HCT116 (cell line): ENCODE data around the gene FRMPD1. TPM values are rescaled to one million over a fixed set of nuclear protein-coding genes. Genes with fewer than 3 reads are reported as not detected.

Experiments used
- ATAC-seq: fragments of 200-7000 bp; cut with Tn5 transposase; 2 replicates; pipeline ENCODE4 v1.9.1; 2020; ENCODE audit warnings: mild to moderate bottlenecking, moderate library complexity
- BruUV-seq: library from RNA; stranded (reverse); fragments of 400-500 nt; replicated peaks from 2 replicates; lab custom pipeline; 2021; lab: Mats Ljungman, UMichigan
- CTCF ChIA-PET: fragments of 300-600 bp; sonication (Branson Sonifier 250); formaldehyde crosslinking; loops from one replicate; lab custom pipeline; 2021; ENCODE audit warnings: antibody characterized with exemption; lab: Charles Lee
- POLR2A ChIA-PET: fragments of 300-600, 350-600 bp; sonication (Branson Sonifier 250); formaldehyde crosslinking; loops from one replicate; lab custom pipeline; 2021; ENCODE audit warnings: antibody characterized with exemption; lab: Charles Lee
- RAD21 ChIA-PET, 2 experiments: fragments of 300-600 bp; sonication (Branson Sonifier 250); formaldehyde crosslinking; loops; one replicate each; lab custom pipeline; 2023; ENCODE audit warnings: low total read pairs in 2 of 2; ENCODE audit not compliant: uncharacterized antibody in 2 of 2, unreplicated experiment in 2 of 2, low non-redundant PET in 1 of 2; lab: Charles Lee
- DNase-seq: peaks from one replicate; pipeline ENCODE4 v3.0.0-alpha.2; 2010; ENCODE audit warnings: low read depth, low spot score
- H2AFZ ChIP-seq: fragments of 200-600 bp; shearing (Covaris generic), sonication (generic); 2 replicates; pipeline ENCODE4 v1.6.1; 2017; ENCODE audit warnings: low read depth, mixed run types, mixed read lengths, antibody characterized with exemption, low read length; ENCODE audit not compliant: poor library complexity, severe bottlenecking
- H3K27ac ChIP-seq: 2 replicates; pipeline ENCODE4 v1.5.1; 2012; ENCODE audit warnings: low read depth, low read length
- H3K27me3 ChIP-seq: fragments of 200-600 bp; sonication (generic); 2 replicates; pipeline ENCODE4 v1.6.1; 2016; ENCODE audit warnings: mixed run types, low read length, mixed read lengths; ENCODE audit not compliant: insufficient read depth
- H3K36me3 ChIP-seq, 2 experiments: fragments of 200-500 bp in 1 of 2; fragments of 200-600 bp in 1 of 2; sonication (Bioruptor generic) in 1 of 2; sonication (generic) in 1 of 2; 2 replicates each; pipeline versions ENCODE4 v1.5.1 to v1.6.1; 2014 to 2016; ENCODE audit warnings: low read length in 2 of 2, inconsistent platforms in 1 of 2, mixed read lengths in 1 of 2, mixed run types in 1 of 2; ENCODE audit not compliant: insufficient read depth in 2 of 2, control insufficient read depth in 1 of 2
- H3K4me1 ChIP-seq, 2 experiments: fragments of 200-600 bp in 1 of 2; sonication (generic) in 1 of 2; 2 replicates each; pipeline versions ENCODE4 v1.5.1 to v1.6.1; 2012 to 2017; ENCODE audit warnings: low read length in 2 of 2, inconsistent platforms in 1 of 2, mild to moderate bottlenecking in 1 of 2, mixed read lengths in 1 of 2, mixed run types in 1 of 2, moderate library complexity in 1 of 2; ENCODE audit not compliant: insufficient read depth in 2 of 2, control insufficient read depth in 1 of 2
- H3K4me2 ChIP-seq: fragments of 200-600 bp; sonication (generic); 2 replicates; pipeline ENCODE4 v1.6.1; 2017; ENCODE audit warnings: mixed run types, low read length, mixed read lengths
- H3K4me3 ChIP-seq, 2 experiments: fragments of 200-600 bp in 1 of 2; sonication (generic) in 1 of 2; replicated peaks in 1 of 2; 2 replicates each; pipeline ENCODE4 v1.5.1; 2011 to 2016; ENCODE audit warnings: low read length in 2 of 2, control low read depth in 1 of 2, low read depth in 1 of 2, mild to moderate bottlenecking in 1 of 2, mixed read lengths in 1 of 2, mixed run types in 1 of 2
- H3K79me2 ChIP-seq: fragments of 200-600 bp; sonication (generic); 2 replicates; pipeline ENCODE4 v1.6.1; 2017; ENCODE audit warnings: mild to moderate bottlenecking, mixed run types, low read length, moderate library complexity, mixed read lengths; ENCODE audit not compliant: insufficient read depth
- H3K9ac ChIP-seq: fragments of 200-600 bp; sonication (generic); 2 replicates; pipeline ENCODE4 v1.6.1; 2016; ENCODE audit warnings: low read length, mixed read lengths
- H3K9me2 ChIP-seq: fragments of 200-600 bp; sonication (generic), shearing (Covaris generic); 2 replicates; pipeline ENCODE4 v1.6.1; 2017; ENCODE audit warnings: mixed run types, mild to moderate bottlenecking, moderate library complexity; ENCODE audit not compliant: insufficient read depth
- H3K9me3 ChIP-seq, 2 experiments: fragments of 200-500 bp in 1 of 2; fragments of 200-600 bp in 1 of 2; sonication (Bioruptor generic) in 1 of 2; sonication (generic) in 1 of 2; 2 replicates each; pipeline ENCODE4 v1.6.1; 2014 to 2017; ENCODE audit warnings: low read length in 2 of 2, mixed read lengths in 2 of 2, inconsistent platforms in 1 of 2, low read depth in 1 of 2, mild to moderate bottlenecking in 1 of 2, mixed run types in 1 of 2, moderate library complexity in 1 of 2; ENCODE audit not compliant: control insufficient read depth in 1 of 2, insufficient read depth in 1 of 2
- H4K20me1 ChIP-seq: fragments of 200-600 bp; sonication (generic), shearing (Covaris generic); 2 replicates; pipeline ENCODE4 v1.6.1; 2017; ENCODE audit warnings: mixed run types, mild to moderate bottlenecking, moderate library complexity; ENCODE audit not compliant: insufficient read depth
- JUND ChIP-seq: IDR thresholded peaks from 2 replicates; pipeline ENCODE4 v1.6.1; 2012
- POLR2AphosphoS5 ChIP-seq: IDR thresholded peaks from 2 replicates; pipeline ENCODE4 v1.6.1; 2011; ENCODE audit warnings: mild to moderate bottlenecking, low read depth, low read length, moderate library complexity
- SP1 ChIP-seq: IDR thresholded peaks from 2 replicates; pipeline ENCODE4 v1.6.1; 2012; ENCODE audit warnings: low read depth
- SRF ChIP-seq: IDR thresholded peaks from 2 replicates; pipeline ENCODE4 v1.6.1; 2012; ENCODE audit warnings: low read depth
- YY1 ChIP-seq: IDR thresholded peaks from 2 replicates; pipeline ENCODE4 v1.6.1; 2011; ENCODE audit warnings: low read length, low read depth, moderate library complexity, mild to moderate bottlenecking; ENCODE audit not compliant: insufficient replicate concordance; ENCODE audit errors: extremely low read depth
- ZFX ChIP-seq: fragments of 450-650 bp; IDR thresholded peaks from 2 replicates; pipeline ENCODE4 v1.6.1; 2017
- ZNF274 ChIP-seq: fragments of 200-500 bp; sonication (Bioruptor generic); IDR thresholded peaks from 2 replicates; pipeline ENCODE4 v1.6.1; 2014; ENCODE audit warnings: mild to moderate bottlenecking, low read depth, low read length, inconsistent platforms
- intact Hi-C: fragments of 100-400 bp; cut with micrococcal nuclease; formaldehyde crosslinking; loops from 2 replicates; pipeline ENCODE4 v1.10.0; 2022
- total RNA-seq: library from RNA; stranded (reverse); gene quantifications from one replicate; pipeline ENCODE4 v1.2.1, GENCODE V29; 2021; ENCODE audit not compliant: unreplicated experiment
- TF ChIP-seq, protein P1 (sequence below): IDR thresholded peaks from 2 replicates; pipeline ENCODE4 v1.6.1; 2012; ENCODE audit warnings: low read depth

The FRMPD1 gene
- total RNA-seq, 1 experiment from 2014 or later, result 0.52 TPM

DNA sequence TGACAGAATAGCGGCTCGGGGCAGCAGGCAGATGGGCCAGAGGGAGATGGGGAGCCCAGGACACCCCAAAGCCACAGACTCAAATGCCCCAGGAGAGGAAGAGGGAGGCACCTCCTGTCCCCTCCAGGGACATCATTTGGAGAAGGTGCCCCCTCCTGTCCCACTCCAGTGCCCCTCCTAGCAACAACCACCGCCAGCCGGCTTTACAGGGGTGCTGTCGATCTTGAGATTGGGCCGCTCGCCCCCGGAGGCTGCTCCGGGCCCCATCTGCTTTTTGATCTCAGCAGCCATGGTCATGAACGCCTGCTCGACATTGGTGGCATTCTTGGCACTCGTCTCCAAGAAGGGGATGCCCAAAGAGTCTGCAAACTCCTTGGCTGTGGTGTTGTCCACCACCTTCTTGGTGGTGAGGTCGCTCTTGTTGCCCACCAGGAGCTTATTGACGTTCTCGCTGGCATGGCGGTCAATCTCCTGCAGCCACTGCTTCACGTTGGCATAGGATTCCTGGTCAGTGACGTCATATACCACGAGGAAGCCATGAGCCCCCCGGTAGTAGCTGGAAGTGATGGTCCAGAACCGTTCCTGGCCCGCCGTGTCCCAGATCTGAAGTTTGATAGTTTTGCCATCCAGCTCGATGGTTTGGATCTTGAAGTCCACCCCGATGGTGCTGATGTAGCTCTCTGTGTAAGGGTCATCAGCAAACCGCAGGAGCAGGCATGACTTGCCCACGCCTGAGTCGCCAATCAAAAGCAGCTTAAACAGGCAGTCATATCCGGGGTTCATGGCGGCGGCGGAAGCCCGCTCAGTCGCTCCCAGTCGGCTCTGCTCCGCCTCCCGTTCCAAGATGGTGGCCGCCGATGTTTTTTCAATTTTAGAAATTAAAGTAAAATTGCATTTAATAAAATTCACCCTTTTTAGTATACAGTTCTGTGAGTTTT, 14.0 kb upstream of the FRMPD1 start:
- POLR2A ChIA-PET, result no interaction called here

More for the DNA sequence above, 14.0 kb upstream of the FRMPD1 start:
- ATAC-seq (no peak), DNase-seq (no peak)
- CTCF ChIA-PET, result no interaction called here
- Histone ChIP-seq H2AFZ (no peak overlapping the region), H3K27me3 (0 out of 2 replicates have a peak, but pooled peaks cover 3% of the 10 kb centered on the region), H3K9ac (no peak overlapping the region), H3K79me2 (no peaks in the 10 kb centered on the region), H4K20me1 (no peaks in the 10 kb centered on the region), H3K27ac (no peak overlapping the region), H3K36me3 (no peaks in the 10 kb centered on the region), H3K4me1 (no peaks in the 10 kb centered on the region), H3K9me2 (no peaks in the 10 kb centered on the region), H3K4me2 (no peak overlapping the region), H3K4me3 (no peak overlapping the region), H3K9me3 (no peaks in the 10 kb centered on the region)
- intact Hi-C loops, result no loop called here
- TF ChIP-seq YY1 (no peak), ZFX (no peak), SRF (no peak), POLR2AphosphoS5 (no peak), ZNF274 (no peak), SP1 (no peak), JUND (no peak)
- TF ChIP-seq, protein P1, sequence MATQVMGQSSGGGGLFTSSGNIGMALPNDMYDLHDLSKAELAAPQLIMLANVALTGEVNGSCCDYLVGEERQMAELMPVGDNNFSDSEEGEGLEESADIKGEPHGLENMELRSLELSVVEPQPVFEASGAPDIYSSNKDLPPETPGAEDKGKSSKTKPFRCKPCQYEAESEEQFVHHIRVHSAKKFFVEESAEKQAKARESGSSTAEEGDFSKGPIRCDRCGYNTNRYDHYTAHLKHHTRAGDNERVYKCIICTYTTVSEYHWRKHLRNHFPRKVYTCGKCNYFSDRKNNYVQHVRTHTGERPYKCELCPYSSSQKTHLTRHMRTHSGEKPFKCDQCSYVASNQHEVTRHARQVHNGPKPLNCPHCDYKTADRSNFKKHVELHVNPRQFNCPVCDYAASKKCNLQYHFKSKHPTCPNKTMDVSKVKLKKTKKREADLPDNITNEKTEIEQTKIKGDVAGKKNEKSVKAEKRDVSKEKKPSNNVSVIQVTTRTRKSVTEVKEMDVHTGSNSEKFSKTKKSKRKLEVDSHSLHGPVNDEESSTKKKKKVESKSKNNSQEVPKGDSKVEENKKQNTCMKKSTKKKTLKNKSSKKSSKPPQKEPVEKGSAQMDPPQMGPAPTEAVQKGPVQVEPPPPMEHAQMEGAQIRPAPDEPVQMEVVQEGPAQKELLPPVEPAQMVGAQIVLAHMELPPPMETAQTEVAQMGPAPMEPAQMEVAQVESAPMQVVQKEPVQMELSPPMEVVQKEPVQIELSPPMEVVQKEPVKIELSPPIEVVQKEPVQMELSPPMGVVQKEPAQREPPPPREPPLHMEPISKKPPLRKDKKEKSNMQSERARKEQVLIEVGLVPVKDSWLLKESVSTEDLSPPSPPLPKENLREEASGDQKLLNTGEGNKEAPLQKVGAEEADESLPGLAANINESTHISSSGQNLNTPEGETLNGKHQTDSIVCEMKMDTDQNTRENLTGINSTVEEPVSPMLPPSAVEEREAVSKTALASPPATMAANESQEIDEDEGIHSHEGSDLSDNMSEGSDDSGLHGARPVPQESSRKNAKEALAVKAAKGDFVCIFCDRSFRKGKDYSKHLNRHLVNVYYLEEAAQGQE, result no peak
- RAD21 ChIA-PET, result no interaction called here
- no TSS peak for BruUV-seq
